Suprapubic skin (tissue), 3 donors: ENCODE measurements around the gene CIPC.

Experiments used
- CTCF ChIP-seq, 2 donors: fragments of 200-600 bp in 1 of 2; fragments of 450-650 bp in 1 of 2; sonication (generic) in 1 of 2; IDR thresholded peaks; one replicate each; pipeline ENCODE4 v1.5.1; 2016 to 2019; ENCODE audit warnings: antibody characterized with exemption in 2 of 2, mild to moderate bottlenecking in 1 of 2, moderate library complexity in 1 of 2
- EP300 ChIP-seq: sonication (generic); formaldehyde crosslinking; IDR thresholded peaks from one replicate; pipeline ENCODE4 v1.6.1; 2017; ENCODE audit warnings: antibody characterized with exemption
- POLR2A ChIP-seq, 2 donors: fragments of 450-650 bp; IDR thresholded peaks; one replicate each; pipeline ENCODE4 v1.6.1; 2017; ENCODE audit warnings: antibody characterized with exemption in 2 of 2, mild to moderate bottlenecking in 2 of 2, moderate library complexity in 2 of 2

DNA sequence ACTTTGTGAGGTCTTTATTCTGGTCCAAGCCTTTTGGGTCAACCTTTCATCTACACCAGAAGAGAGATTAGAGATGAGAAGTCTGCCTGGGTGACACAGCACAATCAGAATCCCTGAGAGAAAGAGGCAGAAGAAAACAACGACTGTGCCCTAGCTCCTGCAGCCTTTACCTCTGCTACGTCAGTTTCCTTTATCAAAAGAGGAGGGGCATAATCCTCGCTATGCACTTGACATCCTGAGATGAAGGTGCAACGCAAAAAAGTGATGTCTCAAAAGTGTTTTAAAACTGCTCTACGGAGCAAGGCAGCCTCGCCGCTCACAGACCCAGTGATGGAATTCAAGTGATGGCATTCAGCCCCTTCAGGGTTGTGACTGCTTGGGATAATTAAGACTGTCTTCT lies 21.8 kb downstream of the CIPC start:
- no peak for TF ChIP-seq CTCF (IDR thresholded peaks at IDR 0.05)
- no peak for TF ChIP-seq POLR2A (IDR thresholded peaks at IDR 0.05)
- TF ChIP-seq EP300, result no peak
